Fibroblast of gingiva (primary cell): ENCODE results near the gene ATP5F1D.

Experiments used
- DNase-seq: peaks from one replicate; pipeline ENCODE4 v3.0.0-alpha.2; 2011; ENCODE audit warnings: low read depth

Gene ATP5F1D

DNA sequence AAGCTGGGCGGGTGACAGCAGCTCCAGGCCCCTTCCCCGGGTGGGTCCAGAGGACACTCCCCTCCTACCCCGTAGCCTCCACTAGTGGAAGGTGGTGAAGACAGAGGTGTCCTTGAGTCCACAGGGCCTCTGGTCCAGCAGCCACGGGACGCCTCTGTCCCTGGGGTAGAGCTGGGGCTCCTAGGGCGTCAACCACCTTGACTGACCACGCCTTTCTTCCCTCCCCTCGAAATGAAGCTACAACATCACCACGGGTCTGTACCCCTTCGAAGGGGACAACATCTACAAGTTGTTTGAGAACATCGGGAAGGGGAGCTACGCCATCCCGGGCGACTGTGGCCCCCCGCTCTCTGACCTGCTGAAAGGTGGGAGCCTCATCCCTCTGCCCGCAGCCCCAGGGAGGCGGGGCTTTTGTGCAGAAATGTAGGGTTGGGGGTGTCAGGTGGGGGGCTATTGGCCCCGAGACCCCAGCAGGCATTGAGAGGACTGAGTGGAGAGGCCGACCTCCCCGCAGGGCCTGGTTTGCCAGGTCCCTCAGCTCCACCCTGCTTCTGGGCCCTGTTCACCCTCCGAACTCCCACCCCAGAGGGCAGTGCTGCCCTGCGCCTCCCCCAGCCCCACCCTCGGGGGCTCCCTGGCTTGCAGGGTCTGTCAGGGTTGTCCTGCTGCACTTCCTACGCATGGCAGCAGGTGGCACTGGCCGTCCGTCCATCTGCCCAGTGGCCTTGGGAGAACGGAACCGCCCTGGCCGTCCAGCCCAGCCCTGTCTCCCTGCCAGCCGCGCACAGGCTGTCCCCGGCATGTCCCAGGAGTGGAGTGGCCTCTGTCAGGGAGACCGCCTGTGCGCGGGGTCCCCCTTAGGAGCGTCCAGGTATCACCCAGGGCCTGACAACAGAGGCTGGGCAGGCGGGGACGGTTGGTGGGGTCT lies 20.3 kb upstream of the ATP5F1D start:
- DNase-seq: peak; percentile 60

DNA sequence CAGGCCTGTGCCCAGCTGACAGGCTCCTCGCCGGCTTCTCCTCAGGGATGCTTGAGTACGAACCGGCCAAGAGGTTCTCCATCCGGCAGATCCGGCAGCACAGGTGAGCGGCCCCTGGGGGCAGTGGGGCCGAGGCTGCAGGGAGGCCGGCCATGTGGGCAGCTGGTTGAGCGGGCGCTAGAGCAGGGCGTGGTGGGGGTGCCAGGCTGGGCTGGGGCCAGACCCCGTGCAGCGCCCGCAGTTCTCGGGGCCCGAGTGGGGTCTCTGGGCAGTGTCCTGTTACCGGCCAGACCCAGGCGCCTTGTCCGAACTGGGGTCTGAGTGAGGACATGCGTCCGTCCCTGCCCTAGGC lies 19.7 kb upstream of the ATP5F1D start:
- DNase-seq: no peak

DNA sequence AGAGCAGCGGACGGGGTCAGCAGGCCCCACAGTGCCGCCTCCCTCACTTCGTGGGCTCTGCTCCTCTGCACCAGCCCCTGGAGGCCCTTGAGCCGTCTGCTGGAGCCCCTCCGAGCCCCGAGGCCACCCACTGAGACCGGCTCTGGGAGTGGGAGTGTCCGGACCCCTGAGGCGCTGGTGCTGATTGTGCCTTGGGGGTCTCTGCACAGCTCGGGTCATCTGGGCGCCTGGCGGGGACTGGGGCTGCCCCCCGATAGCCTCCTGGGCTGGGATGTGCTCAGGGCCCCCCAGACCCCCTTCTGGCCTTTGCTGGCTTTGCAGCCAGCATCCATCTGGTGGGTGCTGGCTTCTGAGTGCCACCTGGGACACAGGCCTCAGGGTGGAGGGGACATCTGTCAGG lies 19.2 kb upstream of the ATP5F1D start:
- no peak for DNase-seq

DNA sequence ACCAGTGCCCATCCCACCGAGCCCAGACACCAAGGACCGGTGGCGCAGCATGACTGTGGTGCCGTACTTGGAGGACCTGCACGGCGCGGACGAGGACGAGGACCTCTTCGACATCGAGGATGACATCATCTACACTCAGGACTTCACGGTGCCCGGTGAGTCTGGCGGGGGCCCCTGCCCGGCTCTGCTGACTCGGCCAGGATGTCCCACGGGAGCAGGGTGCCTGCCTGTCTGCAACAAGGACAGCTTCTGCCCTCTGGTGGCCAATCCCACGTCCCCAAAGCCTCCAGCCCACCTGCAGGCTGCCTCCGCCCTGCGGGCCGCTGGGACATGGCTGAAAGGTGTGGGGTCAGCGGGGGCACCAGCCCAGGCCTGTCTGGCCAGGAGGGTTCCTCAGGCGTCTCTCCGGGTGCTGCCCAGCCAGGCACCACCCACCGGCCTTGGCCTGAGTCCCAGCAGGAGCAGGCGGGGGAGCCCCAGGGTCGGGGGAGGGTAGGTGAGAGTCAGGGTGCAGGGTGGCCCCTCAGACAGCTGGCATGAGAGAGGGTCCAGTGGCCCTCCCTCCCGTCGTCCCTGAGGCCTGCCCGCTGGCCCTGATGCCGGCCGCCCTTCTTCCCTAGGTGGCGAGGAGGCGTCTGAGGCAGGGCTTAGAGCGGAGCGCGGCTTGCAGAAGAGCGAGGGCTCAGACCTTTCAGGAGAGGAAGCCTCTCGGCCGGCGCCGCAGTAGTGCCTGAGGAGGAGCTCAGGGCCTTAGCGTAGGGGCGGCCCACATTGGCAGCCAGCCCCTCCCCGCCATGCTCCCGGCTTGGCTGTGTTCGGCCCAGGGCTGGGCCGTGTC lies 18.3 kb upstream of the ATP5F1D start:
- peak; percentile 37 for DNase-seq

DNA sequence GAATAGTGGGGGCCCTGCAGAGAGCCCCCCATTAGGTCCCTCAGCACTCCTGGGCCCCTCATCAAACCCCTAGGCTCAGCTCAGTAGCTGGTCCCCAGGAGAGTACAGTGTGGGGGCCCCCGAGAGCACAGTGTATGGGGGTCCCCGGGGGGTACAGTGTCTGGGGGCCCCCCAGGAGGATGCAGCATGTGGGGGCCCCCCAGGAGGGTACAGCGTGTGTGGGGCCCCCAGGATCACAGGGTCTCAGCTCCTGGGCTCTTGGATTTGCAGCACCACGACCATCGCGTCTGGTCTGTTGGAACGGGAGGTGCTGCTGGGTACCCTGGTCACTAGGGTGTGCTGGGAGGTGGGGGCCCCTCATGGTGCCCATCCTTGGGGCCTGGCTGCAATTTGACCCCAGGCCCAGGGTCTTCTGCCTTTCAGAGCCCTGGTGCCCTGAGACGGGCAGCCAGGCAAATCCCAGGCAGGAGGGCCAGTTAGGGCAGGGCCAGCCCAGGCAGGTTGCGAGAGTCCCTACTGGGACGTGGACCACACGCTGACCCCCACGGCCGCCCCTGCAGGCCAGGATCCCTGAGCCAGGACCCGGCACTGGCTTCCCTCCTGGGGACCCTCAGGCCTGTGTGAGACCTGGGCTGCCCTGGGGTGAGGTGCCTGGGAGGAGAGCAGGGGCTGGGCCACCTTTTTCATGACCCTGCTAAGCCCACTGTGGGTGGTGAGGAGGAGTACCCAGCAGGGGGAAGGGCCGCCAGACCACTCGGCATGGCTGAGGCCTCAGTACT lies 17.3 kb upstream of the ATP5F1D start:
- DNase-seq: no peak

DNA sequence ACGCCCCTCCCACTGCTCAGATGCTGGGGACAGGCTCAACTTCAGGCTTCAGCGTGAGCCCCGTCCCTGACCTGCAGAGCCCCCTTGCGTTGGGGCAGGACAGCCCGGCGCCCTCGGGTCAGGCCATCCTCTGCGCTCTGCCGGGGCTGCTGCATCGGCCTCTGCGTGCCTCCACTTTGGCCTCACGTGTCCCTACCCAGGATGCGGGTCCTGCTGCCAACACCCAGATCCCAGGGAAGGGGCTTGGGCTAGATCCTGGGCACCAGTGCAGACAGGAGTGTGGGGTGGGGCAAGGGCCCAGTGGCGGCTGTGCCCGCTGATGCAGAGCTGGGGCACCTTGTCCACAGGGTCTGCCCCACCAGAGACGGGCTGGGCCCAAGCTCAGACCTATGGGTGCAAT lies 16.7 kb upstream of the ATP5F1D start:
- DNase-seq: no peak

DNA sequence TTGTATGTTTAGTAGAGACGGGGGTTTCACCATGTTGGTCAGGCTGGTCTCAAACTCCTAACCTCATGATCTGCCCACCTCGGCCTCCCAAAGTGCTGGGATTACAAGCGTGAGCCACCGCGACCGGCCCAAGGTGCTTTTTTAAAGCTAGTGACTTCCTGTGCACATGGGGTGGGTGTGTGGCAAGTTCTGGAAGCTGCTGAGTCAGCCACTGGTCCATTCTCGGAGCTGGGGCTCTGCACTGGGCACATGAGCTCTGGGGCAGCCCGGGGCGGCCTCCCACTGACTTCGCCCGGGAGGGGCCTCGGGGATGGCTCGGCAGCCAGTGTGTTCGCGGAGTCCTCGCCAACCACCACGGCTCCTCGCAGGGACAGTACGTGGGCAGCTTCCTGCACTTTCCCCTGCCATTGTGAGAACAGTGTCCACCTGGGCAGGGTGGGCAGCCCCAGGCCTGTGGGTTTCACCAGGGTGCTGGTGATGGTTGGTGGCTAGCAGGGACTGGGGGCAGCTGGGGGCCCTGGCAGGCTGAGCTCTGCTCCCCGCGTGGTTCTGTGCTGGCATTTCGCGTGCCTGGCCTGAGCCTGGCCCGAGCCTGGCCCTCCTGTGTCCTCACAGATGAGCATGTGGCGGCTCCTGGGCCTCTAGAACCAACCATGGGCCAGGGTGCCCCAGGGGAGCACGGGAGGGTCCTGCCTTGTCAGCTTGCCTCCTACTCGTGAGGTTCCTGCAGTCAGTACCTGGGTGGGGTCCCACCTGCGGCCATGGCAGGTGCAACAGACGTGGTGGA lies 15.9 kb upstream of the ATP5F1D start:
- DNase-seq: no peak

DNA sequence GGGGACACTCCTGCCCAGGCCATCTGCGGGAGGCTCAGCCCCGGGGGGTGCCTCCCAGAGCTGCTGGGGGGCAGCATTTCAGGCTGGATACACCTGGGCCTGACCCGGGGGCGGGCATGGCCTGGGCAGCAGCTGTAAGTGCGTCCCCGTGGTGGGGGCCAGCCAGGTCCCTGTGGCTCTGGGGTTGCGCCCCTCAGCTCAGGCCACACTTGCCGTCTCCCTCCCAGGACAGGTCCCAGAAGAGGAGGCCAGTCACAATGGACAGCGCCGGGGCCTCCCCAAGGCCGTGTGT lies 15.4 kb upstream of the ATP5F1D start:
- no peak for DNase-seq

DNA sequence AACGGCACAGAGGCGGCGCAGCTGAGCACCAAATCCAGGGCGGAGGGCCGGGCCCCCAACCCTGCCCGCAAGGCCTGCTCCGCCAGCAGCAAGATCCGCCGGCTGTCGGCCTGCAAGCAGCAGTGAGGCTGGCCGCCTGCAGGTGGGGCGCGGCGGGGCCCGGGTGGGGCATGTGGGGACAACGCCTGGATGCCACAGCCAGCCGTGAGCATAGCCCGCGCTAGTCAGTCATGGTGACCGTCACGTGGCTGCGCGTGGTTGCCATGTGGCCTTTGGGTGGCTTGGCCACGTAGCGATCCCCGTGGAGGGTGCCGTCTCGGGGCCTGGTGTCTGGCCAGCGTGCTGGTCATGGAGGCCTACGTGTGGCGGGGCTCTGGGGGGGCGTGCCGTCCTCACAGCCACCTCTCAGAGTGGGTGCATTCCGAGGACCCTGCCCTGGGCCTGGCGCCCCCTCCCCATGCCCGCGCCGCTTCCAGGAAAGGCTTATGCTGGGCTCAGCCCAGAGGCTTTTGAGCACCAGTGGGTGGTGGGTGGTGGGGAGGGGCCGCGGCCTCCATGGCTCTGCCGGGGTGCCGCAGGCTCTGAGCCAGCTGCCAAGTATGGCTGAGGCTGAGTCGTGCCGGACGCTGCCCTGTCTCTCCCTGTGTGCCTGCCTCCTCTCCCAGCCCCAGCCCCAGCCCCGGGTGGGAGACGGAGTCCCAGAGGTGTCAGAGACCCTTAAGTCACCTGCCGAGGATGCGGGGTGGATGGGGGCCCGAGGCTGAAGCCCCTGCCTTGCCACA lies 14.8 kb upstream of the ATP5F1D start:
- no peak for DNase-seq

DNA sequence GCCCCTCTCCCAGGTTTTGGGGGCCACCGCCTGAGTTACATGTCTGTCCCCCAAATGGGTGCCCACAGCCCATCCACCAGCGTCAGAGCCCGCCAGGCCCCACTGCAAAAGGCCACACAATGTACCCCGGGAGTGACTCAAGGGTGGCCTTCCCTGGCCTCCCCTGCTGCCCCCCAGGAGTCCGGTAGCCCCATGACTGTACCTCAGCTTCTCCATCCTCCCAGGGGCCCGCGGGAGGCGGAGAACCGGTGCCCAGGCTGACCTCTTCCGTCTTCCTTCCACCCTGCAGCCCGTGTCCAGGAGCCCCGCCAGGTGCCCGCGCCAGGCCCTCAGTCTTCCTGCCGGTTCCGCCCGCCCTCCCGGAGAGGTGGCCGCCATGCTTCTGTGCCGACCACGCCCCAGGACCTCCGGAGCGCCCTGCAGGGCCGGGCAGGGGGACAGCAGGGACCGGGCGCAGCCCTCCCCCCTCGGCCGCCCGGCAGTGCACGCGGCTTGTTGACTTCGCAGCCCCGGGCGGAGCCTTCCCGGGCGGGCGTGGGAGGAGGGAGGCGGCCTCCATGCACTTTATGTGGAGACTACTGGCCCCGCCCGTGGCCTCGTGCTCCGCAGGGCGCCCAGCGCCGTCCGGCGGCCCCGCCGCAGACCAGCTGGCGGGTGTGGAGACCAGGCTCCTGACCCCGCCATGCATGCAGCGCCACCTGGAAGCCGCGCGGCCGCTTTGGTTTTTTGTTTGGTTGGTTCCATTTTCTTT lies 14.1 kb upstream of the ATP5F1D start:
- DNase-seq: no peak

DNA sequence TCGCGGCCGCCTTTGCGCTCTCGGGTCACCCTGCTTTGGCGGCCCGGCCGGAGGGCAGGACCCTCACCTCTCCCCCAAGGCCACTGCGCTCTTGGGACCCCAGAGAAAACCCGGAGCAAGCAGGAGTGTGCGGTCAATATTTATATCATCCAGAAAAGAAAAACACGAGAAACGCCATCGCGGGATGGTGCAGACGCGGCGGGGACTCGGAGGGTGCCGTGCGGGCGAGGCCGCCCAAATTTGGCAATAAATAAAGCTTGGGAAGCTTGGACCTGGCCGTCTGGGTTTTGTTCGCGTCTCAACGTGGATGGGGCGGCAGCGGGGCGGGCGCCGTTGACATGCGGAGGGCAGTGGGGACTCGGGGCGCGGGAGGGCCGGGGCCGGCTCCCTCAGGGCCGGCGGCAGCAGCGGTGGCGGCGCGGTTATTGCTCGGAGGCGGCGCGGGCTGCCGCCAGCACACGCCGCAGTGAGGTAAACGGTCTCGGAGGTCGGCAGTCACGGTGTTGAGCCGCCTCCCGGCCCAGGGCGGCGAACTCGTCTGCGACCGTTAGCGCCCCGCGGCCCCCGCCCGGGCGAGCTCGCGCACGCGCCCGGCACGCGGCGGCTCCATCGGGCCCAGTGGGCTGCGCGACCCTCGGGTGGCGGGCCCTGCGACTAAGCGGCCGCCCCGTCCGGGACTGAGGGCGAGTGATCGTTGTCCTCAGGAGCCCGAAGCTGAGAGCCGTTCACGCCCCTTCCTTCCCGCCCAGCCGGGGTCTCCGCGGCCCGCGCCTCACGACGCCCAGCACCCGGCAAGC lies 13.2 kb upstream of the ATP5F1D start:
- no peak for DNase-seq

DNA sequence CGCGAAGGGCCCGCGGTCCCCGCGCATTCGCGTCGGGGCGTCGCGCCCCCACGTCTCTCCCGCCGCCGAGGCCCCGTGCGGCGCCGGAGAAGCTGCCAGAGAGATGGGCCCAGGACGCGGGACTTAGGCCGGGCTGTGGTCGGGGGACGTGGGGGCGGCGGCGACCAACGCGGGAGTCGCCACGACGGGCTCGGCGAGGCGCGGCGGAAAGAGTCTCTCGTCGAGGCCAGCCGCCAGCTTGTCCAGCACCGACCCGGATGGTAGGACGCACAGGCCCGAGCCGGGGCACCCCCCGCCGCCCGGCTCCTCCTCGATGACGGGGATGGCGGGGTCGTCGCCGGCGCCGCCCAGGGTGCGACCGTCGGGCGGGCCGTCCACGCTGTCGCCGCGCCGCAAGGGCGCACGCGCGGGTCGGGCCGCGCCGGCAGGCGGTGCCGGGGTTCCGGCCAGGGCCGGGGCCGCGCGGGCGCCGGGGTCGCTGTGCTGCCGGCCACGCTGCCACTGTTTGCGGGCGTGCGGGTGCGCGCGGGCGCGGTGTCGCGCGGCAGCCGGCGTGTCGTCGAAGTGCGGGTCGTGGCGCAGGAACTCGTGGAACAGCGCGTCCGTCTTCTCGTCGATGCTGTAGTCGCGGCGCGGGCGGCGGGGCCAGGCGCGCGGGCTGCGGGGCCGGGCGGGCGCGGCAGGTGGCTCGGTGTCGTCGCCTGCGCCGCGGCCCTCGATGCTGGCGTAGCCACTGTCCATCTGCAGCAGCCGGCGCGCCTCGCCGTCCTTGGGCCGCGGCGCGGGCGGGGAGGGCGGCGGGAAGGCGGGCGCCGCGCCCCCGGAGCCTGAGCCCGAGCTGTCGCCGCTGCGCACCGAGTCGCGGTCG lies 12.3 kb upstream of the ATP5F1D start:
- no peak for DNase-seq

DNA sequence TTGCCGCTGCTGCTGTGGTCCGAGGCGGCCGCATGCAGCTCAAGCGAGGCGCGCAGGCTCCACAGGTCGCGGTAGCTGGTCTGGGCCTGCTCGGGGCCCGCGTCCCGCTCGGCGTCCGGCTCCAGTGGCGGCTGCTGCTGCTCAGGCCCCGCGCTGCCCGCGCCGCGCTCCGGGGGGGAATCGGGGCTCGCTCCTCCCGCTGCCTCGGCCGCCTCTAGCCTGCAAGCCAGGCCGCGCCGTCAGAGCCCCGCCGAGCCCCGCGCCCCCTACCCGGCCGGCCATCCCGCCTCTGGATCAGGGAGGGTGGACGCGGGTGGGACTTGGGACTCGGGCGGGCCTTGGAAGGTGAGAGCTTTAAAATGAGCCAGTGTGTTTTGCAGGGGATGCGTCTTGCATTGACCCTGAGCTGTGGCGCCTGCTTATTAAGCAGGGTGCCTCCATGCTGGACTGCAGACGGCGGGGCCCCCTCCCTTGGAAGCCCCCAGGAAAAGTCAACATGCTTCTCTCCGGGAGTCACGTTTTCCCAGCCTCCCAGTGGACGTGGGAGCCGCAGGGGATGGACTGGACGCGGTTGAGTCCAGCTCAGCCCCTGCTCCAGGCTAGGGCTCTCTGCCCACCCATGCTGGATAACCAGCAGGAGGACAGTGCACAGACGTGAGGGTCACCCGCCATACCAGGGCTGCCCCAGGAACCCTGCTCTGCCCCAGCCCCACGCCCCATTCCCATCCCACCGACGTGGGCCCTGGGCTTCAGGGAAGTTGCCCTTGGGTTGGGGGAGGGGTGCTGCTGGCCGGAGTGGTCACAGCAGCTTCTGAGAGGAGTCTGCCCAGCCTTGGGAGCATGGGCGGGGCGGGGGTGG lies 11.4 kb upstream of the ATP5F1D start:
- no peak for DNase-seq

DNA sequence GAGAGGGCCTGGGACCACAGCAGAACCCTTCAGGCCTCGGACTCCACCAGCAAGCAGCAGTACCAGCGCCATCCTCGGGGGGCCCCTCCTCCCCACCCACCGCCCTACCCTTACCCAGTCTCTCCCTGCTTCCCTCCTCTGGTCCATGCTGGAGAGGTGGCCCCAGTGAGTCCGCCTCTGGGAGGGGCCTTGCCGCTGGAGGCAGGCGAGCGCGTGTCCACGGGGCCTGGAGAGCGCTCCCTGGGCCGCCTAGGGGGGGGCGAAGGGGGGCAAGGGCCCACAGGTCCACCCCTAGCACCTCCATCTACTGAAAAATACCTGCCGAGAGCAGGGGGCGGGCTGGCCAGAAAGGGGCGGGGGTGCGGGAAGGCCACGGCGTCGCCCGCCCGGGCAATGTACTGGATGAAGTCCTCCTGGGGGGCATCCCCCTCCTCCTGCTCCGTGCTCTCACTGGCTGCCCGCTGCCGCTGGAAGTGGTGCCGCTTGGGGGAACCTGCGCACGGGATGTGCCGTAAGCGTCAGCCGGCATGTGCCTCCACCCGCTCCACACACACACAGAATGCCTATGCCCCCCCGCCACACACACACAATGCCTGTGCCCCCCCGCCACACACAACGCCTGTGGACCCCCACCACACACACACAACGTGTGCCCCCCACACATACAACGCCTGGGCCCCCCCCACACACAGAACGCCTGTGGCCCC lies 10.6 kb upstream of the ATP5F1D start:
- DNase-seq: no peak

DNA sequence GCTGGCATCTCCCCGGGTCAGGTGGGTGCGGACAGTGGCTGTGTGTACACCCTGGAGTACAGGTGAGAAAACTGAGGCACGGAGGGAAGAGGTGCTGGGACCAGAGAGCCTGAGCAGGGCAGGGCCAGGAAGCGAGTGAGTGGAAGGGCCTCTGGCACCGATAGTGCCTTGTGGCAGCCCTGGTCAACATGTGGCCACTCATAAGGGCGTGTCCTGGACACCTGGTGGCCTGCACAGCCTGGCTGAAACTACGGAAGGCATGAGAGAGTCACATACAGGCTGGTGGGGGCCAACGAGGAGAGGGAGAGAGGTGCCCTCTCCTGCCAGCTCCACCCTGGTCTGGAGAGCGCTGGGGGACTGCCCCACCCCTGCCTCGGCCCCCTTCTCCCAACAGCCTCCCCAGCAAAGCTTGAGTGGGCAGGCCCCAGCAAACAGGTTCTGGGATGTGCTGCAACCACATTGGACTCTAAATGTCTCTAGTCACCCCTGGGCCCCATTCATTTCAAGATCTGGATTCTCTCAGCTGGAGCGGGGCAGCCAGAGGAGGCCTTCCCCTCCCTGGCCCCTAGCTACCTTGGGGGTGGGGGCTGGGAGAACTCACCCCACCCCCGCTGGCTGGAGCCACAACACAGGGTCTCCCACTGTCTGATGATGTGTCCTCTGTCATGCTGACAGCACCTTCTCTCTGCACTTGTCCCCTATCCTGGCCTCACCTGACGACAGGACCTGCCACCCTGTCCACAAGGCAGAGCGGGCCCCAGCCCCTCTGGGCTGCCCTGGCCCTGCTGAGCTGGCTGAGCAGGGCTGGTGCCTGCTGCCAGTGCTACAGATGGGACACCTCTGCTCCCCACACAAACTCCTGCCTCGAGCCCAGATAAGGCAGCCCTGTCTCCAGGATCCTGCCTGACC lies 9.6 kb upstream of the ATP5F1D start:
- no peak for DNase-seq

DNA sequence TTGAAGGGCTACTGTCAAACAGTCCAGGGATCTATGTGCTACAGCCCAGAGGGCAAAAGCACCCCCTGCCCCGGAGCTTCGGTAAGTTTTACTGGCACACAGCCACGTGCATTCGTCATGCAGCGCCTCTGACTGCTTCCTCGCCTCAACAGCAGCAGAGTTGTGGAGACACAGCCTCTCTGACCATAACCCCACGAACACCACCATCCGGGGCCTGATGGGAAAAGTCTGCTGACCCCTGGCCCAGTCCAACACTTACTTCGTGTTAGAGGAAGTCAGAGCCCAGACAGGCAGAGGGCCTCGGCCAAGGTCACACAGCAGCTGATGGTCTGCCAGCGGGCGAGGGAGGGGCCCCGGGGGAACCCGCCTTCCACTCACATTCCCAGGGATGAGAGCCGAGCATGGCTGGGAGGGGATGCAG lies 8.9 kb upstream of the ATP5F1D start:
- no peak for DNase-seq
